ENCODE results near the gene MMP25.
A peak's percentile ranks its signal among the peaks of the same experiment; 100 is the strongest.

Gene MMP25

GRCh38 chr16:3057181-3058138 lies 11.1 kb downstream of the MMP25 start:
- DNase-seq (ENCODE audit: low read depth): no peak
- no peak for TF ChIP-seq CTCF (IDR thresholded peaks at IDR 0.05; ENCODE audit: insufficient read depth, low read depth, low read length, missing control alignments)
- no peak overlapping the region for H3K4me3 ChIP-seq (ENCODE audit: low read depth, low read length)

DNA sequence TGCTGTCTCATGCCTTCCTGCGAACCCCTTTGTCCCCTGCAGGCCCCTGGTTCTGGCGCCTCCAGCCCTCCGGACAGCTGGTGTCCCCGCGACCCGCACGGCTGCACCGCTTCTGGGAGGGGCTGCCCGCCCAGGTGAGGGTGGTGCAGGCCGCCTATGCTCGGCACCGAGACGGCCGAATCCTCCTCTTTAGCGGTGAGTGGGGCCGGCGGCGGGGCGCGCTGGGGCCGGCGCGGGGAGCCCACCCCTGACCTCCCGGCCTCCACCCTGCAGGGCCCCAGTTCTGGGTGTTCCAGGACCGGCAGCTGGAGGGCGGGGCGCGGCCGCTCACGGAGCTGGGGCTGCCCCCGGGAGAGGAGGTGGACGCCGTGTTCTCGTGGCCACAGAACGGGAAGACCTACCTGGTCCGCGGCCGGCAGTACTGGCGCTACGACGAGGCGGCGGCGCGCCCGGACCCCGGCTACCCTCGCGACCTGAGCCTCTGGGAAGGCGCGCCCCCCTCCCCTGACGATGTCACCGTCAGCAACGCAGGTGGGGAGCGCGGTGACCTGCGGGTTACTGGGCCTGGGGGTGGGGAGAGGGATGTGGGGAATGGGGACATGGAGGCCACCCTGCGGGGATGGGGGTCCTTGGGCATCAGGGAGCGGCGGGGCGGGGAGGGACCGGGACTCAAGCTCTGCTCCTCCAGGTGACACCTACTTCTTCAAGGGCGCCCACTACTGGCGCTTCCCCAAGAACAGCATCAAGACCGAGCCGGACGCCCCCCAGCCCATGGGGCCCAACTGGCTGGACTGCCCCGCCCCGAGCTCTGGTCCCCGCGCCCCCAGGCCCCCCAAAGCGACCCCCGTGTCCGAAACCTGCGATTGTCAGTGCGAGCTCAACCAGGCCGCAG lies 12.0 kb downstream of the MMP25 start:
- peak overlapping the region; percentile 98 for H3K4me3 ChIP-seq (ENCODE audit: low read depth, low read length)
- peak; percentile 40 for TF ChIP-seq CTCF (IDR thresholded peaks at IDR 0.05; ENCODE audit: insufficient read depth, low read depth, low read length, missing control alignments)
- DNase-seq (ENCODE audit: low read depth): peak; percentile 72

DNA sequence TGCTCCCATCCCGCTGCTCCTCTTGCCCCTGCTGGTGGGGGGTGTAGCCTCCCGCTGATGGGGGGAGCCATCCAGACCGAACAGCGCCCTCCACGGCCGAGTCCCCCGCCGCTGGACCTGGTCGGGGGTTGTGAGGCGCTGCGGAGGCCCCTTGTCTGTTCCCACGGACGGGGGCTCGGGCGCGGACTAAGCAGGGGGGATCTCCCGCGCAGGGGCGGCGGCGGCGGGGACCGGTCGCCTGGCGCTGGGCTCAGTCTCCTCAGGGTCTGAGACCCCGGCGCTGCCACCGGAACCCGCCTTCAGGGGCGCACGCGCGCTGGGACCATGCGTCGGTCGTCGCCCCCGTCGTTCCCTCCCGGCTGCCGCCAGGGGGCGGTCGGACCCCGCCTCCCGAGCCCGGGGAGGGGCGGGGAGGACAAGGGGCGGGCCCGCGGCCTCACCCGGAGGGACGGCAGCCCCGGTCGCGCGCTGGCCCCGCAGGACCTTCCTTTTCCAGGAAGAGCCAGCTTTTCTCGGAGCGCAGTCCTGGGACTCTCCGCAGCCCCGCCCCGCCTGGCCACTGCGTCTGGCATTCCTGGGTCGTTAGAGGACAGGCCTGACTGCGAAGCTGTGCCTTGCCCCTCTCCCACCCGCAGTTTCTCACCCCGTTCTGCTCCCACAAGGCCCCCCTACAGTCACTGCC lies 12.8 kb downstream of the MMP25 start:
- DNase-seq (ENCODE audit: low read depth): peak; percentile 89
- peak overlapping the region; percentile 98 for H3K4me3 ChIP-seq (ENCODE audit: low read depth, low read length)
- peak; percentile 89 for TF ChIP-seq CTCF (IDR thresholded peaks at IDR 0.05; ENCODE audit: insufficient read depth, low read depth, low read length, missing control alignments)

- no peak for DNase-seq (ENCODE audit: low read depth)
- H3K4me3 ChIP-seq (ENCODE audit: low read depth, low read length): peak overlapping the region; percentile 98
- no peak for TF ChIP-seq CTCF (IDR thresholded peaks at IDR 0.05; ENCODE audit: insufficient read depth, low read depth, low read length, missing control alignments)
Measured at GRCh38 chr16:3059723-3060242, 13.4 kb downstream of the MMP25 start.

- no peak for DNase-seq (ENCODE audit: low read depth)
- H3K4me3 ChIP-seq (ENCODE audit: low read depth, low read length): no peak overlapping the region
- no peak for TF ChIP-seq CTCF (IDR thresholded peaks at IDR 0.05; ENCODE audit: insufficient read depth, low read depth, low read length, missing control alignments)
Measured at GRCh38 chr16:3060339-3061127, 14.2 kb downstream of the MMP25 start.

All from GM12865 (cell line).